CD14-positive monocyte (primary cell): Measurements from ENCODE around the gene MYRF. TPM values are rescaled to one million over a fixed set of nuclear protein-coding genes. Genes with fewer than 3 reads are reported as not detected.
A peak's percentile ranks its signal among the peaks of the same experiment; 100 is the strongest.

Experiments
- DNase-seq, 3 donors: peaks; one replicate each; pipeline ENCODE4 v3.0.0-alpha.2; 2011 to 2022
- H2AFZ ChIP-seq: 2 replicates; pipeline ENCODE4 v1.6.0; 2012; ENCODE audit warnings: mild to moderate bottlenecking, low read depth, low read length, inconsistent platforms; ENCODE audit not compliant: insufficient read depth, poor library complexity, severe bottlenecking
- H3K27ac ChIP-seq, 2 donors: 1 replicate in 1 of 2; 2 replicates in 1 of 2; pipeline ENCODE4 v1.5.1; 2012 to 2013; ENCODE audit warnings: low read length in 2 of 2, control low read depth in 1 of 2, inconsistent platforms in 1 of 2, low read depth in 1 of 2, mild to moderate bottlenecking in 1 of 2
- H3K27me3 ChIP-seq, 2 donors: one replicate each; pipeline versions ENCODE4 v1.6.0 to v1.6.1; 2011 to 2013; ENCODE audit warnings: low read length in 2 of 2; ENCODE audit not compliant: control insufficient read depth in 2 of 2, insufficient read depth in 2 of 2
- H3K36me3 ChIP-seq, 2 donors: replicated peaks in 1 of 2; 1 replicate in 1 of 2; 2 replicates in 1 of 2; pipeline versions ENCODE4 v1.5.1 to v1.6.1; 2012 to 2013; ENCODE audit warnings: low read length in 2 of 2, control low read depth in 1 of 2, inconsistent platforms in 1 of 2, mild to moderate bottlenecking in 1 of 2; ENCODE audit not compliant: insufficient read depth in 2 of 2, control insufficient read depth in 1 of 2
- H3K4me1 ChIP-seq, 2 donors: 1 replicate in 1 of 2; 2 replicates in 1 of 2; pipeline versions ENCODE4 v1.5.1 to v1.6.1; 2012 to 2013; ENCODE audit warnings: low read length in 2 of 2, control low read depth in 1 of 2, inconsistent platforms in 1 of 2, mild to moderate bottlenecking in 1 of 2, moderate library complexity in 1 of 2; ENCODE audit not compliant: insufficient read depth in 2 of 2, control insufficient read depth in 1 of 2
- H3K4me2 ChIP-seq: replicated peaks from 2 replicates; pipeline ENCODE3; 2012; ENCODE audit warnings: low read length, moderate library complexity, mild to moderate bottlenecking; ENCODE audit not compliant: poor library complexity, severe bottlenecking; ENCODE audit errors: extremely low read depth
- H3K4me3 ChIP-seq, 3 experiments: fragments of 200-600 bp in 1 of 3; sonication (generic) in 1 of 3; replicated peaks in 1 of 3; 1 replicate in 2 of 3; 2 replicates in 1 of 3; pipeline ENCODE4 v1.5.1; 2011 to 2013; ENCODE audit warnings: low read length in 3 of 3, mild to moderate bottlenecking in 3 of 3, control low read depth in 2 of 3, low read depth in 2 of 3, inconsistent platforms in 1 of 3, moderate library complexity in 1 of 3
- H3K79me2 ChIP-seq: 2 replicates; pipeline ENCODE4 v1.6.0; 2012; ENCODE audit warnings: mild to moderate bottlenecking, control low read depth, inconsistent platforms, low read length, moderate library complexity; ENCODE audit not compliant: insufficient read depth
- H3K9ac ChIP-seq: 2 replicates; pipeline ENCODE4 v1.6.0; 2017; ENCODE audit warnings: low read length, mild to moderate bottlenecking; ENCODE audit not compliant: insufficient read depth, poor library complexity, severe bottlenecking
- H3K9me3 ChIP-seq, 2 donors: replicated peaks in 1 of 2; 1 replicate in 1 of 2; 2 replicates in 1 of 2; pipeline versions ENCODE4 v1.5.1 to v1.6.1; 2012 to 2013; ENCODE audit warnings: low read length in 2 of 2, control low read depth in 1 of 2; ENCODE audit not compliant: control insufficient read depth in 1 of 2, insufficient read depth in 1 of 2
- H4K20me1 ChIP-seq: 2 replicates; pipeline ENCODE4 v1.6.0; 2012; ENCODE audit warnings: mild to moderate bottlenecking, low read length, control low read depth, moderate library complexity; ENCODE audit not compliant: insufficient read depth
- H3K27ac Mint-ChIP-seq, 7 donors: one replicate each; pipeline ENCODE4 v1.8.0; 2020; ENCODE audit warnings: mild to moderate bottlenecking in 7 of 7, mixed read lengths in 7 of 7, moderate library complexity in 6 of 7, inconsistent platforms in 2 of 7
- H3K27me3 Mint-ChIP-seq, 3 donors: one replicate each; pipeline ENCODE4 v1.8.0; 2021 to 2022; ENCODE audit warnings: low read depth in 3 of 3, mild to moderate bottlenecking in 3 of 3, mixed read lengths in 3 of 3, moderate library complexity in 3 of 3, inconsistent platforms in 1 of 3
- H3K36me3 Mint-ChIP-seq, 2 donors: one replicate each; pipeline ENCODE4 v1.8.0; 2020; ENCODE audit warnings: mixed read lengths in 2 of 2, inconsistent platforms in 1 of 2, mild to moderate bottlenecking in 1 of 2
- H3K4me1 Mint-ChIP-seq: one replicate; pipeline ENCODE4 v1.8.0; 2020; ENCODE audit warnings: mild to moderate bottlenecking, mixed read lengths
- H3K4me3 Mint-ChIP-seq, 2 donors: one replicate each; pipeline ENCODE4 v1.8.0; 2020; ENCODE audit warnings: mild to moderate bottlenecking in 2 of 2, mixed read lengths in 2 of 2, moderate library complexity in 1 of 2
- H3K9me3 Mint-ChIP-seq, 7 donors: one replicate each; pipeline ENCODE4 v1.8.0; 2020 to 2022; ENCODE audit warnings: mixed read lengths in 7 of 7, mild to moderate bottlenecking in 6 of 7, moderate library complexity in 6 of 7, inconsistent platforms in 2 of 7
- CTCF ChIP-seq: fragments of 200-600 bp; IDR thresholded peaks from one replicate; pipeline ENCODE4 v1.8.0; 2022; ENCODE audit warnings: antibody characterized with exemption, mild to moderate bottlenecking
- WGBS: methylation state at CpG from one replicate; pipeline ENCODE4 v1.1.5; 2013; ENCODE audit warnings: missing lambda C conversion rate; ENCODE audit not compliant: insufficient coverage; 5-methylcytosine and 5-hydroxymethylcytosine counted together
- intact Hi-C, 2 donors: fragments of 100-400 bp; cut with micrococcal nuclease; formaldehyde crosslinking; loops; one replicate each; pipeline versions ENCODE4 v1.15.0 to v1.15.1; 2023
- polyA plus RNA-seq, 3 donors: library from polyadenylated mRNA; depleted of rRNA in 1 of 3; unstranded in 2 of 3; stranded (reverse) in 1 of 3; fragments of 300-500 nt in 2 of 3; fragments of >200 nt in 1 of 3; fragmentation: Illumina TruSeq in 2 of 3; gene quantifications; 1 replicate in 2 of 3; 2 replicates in 1 of 3; pipeline ENCODE4 v1.2.3, GENCODE V29; 2012 to 2021

Gene MYRF
- polyA plus RNA-seq, 3 donors: 0.18 to 0.19 TPM; not detected in 1

- no peak overlapping the region for H3K4me3 Mint-ChIP-seq
- H3K9ac ChIP-seq: peak overlapping the region; percentile 21
- peaks cover 6 to 12% (median 7%) of the 10 kb centered on the region in 3 donors for H3K27me3 Mint-ChIP-seq
- H3K27me3 ChIP-seq: no peaks in the 10 kb centered on the region
- H3K4me2 ChIP-seq: no peak overlapping the region
- H3K79me2 ChIP-seq: no peaks in the 10 kb centered on the region
- H4K20me1 ChIP-seq: no peaks in the 10 kb centered on the region
- H3K9me3 Mint-ChIP-seq: no peaks in the 10 kb centered on the region
- H2AFZ ChIP-seq: peak overlapping the region; percentile 91
- WGBS: 80% methylated on average over 1 of the region's 7 CpGs
- TF ChIP-seq CTCF: no peak
- H3K4me1 Mint-ChIP-seq: peaks cover 21% of the 10 kb centered on the region
- DNase-seq: no peak
- H3K9me3 ChIP-seq: no peaks in the 10 kb centered on the region
- intact Hi-C loops: no loop called here
- H3K27ac Mint-ChIP-seq: no peak overlapping the region
- no peaks in the 10 kb centered on the region for H3K36me3 Mint-ChIP-seq
- no peak overlapping the region for H3K4me3 ChIP-seq
- no peaks in the 10 kb centered on the region for H3K36me3 ChIP-seq
- H3K27ac ChIP-seq: peak overlapping the region in 1 of 2 donors; percentile 48
- H3K4me1 ChIP-seq: peaks cover 17 to 20% of the 10 kb centered on the region in 2 donors
Measured at GRCh38 chr11:61771985-61772455, 19.6 kb downstream of the MYRF start.

GRCh38 chr11:61773356-61773755 is 20.9 kb downstream of the MYRF start:
- Mint-ChIP-seq H3K4me3 (no peak overlapping the region), H3K27me3 (peaks cover 12 to 21% (median 19%) of the 10 kb centered on the region in 3 donors), H3K36me3 (no peaks in the 10 kb centered on the region), H3K9me3 (peaks cover 0 to 3% (median 0%) of the 10 kb centered on the region in 7 donors), H3K4me1 (peaks cover 29% of the 10 kb centered on the region), H3K27ac (no peak overlapping the region)
- WGBS: 82% methylated on average over 5 of the region's 10 CpGs
- Histone ChIP-seq H3K36me3 (no peaks in the 10 kb centered on the region), H3K9me3 (no peaks in the 10 kb centered on the region), H3K79me2 (no peaks in the 10 kb centered on the region), H3K4me3 (no peak overlapping the region), H3K4me2 (no peak overlapping the region), H2AFZ (no peak overlapping the region), H4K20me1 (no peaks in the 10 kb centered on the region), H3K9ac (no peak overlapping the region), H3K4me1 (peaks cover 24 to 30% of the 10 kb centered on the region in 2 donors), H3K27ac (no peak overlapping the region), H3K27me3 (peaks cover 0 to 7% of the 10 kb centered on the region in 2 donors)
- no peak for DNase-seq
- no peak for TF ChIP-seq CTCF
- intact Hi-C loops: no loop called here
